Stimulated activated CD8-positive, alpha-beta memory T cell treated with anti-CD3 and anti-CD28 coated beads, Interleukin-15, amount 100 ng/mL, for 1 hour (primary cell): ENCODE results near the gene KISS1R.
"Not testable (repeated sequence)": the region's sequence is repeated elsewhere in the genome, so short reads cannot be mapped to it uniquely, and the experiment has no call there.

Source experiments
- DNase-seq: peaks from one replicate; pipeline ENCODE4 v3.0.0-alpha.2; 2020; ENCODE audit warnings: low read depth

KISS1R gene

GRCh38 chr19:953445-954271 is 36.5 kb downstream of the KISS1R start:
- DNase-seq, result no peak

GRCh38 chr19:954272-954671 is 37.1 kb downstream of the KISS1R start:
- no peak for DNase-seq

GRCh38 chr19:954672-955494 is 37.8 kb downstream of the KISS1R start:
- DNase-seq, result no peak

- DNase-seq, result no peak
Observed at GRCh38 chr19:955803-956765, 39.0 kb downstream of the KISS1R start.

GRCh38 chr19:956766-957440 is 39.8 kb downstream of the KISS1R start:
- no peak for DNase-seq

- DNase-seq, result not testable (repeated sequence)
Observed at GRCh38 chr19:957578-957977, 40.4 kb downstream of the KISS1R start.

GRCh38 chr19:958967-959855 is 42.1 kb downstream of the KISS1R start:
- DNase-seq, result no peak

GRCh38 chr19:960020-960419 is 42.9 kb downstream of the KISS1R start:
- DNase-seq, result no peak

GRCh38 chr19:960601-960938 is 43.4 kb downstream of the KISS1R start:
- DNase-seq, result no peak

- no peak for DNase-seq
Observed at GRCh38 chr19:961866-962620, 44.9 kb downstream of the KISS1R start.

- DNase-seq, result no peak
Observed at GRCh38 chr19:962683-963400, 45.7 kb downstream of the KISS1R start.

GRCh38 chr19:963486-963951 is 46.4 kb downstream of the KISS1R start:
- no peak for DNase-seq

- no peak for DNase-seq
Observed at GRCh38 chr19:964116-964520, 47.0 kb downstream of the KISS1R start.

- no peak for DNase-seq
Observed at GRCh38 chr19:964761-965694, 47.9 kb downstream of the KISS1R start.

GRCh38 chr19:966485-967088 is 49.5 kb downstream of the KISS1R start:
- DNase-seq, result no peak
